Frontal cortex (tissue), 4 donors: Measurements from ENCODE around the gene PXMP4. TPM values are rescaled to one million over a fixed set of nuclear protein-coding genes. Genes with fewer than 3 reads are reported as not detected.

Experiments
- DNase-seq, 2 donors: peaks; one replicate each; pipeline ENCODE4 v3.0.0; 2012; ENCODE audit warnings: low spot score in 2 of 2
- FAIRE-seq: peaks from 2 replicates; lab custom pipeline; 2012; peaks lifted over from hg19 to GRCh38; lab: Jason Lieb, UNC
- total RNA-seq: library from RNA; depleted of rRNA; stranded (reverse); fragments of >200 nt; gene quantifications from one replicate; pipeline ENCODE4 v1.2.3, GENCODE V29; 2014
- donor health status: control.
- donor health status: control.
- donor health status: control.

Gene PXMP4
- total RNA-seq, 1 donor from 2014 or later = 10.6 TPM

GRCh38 chr20:33733654-33734576 lies 13.8 kb upstream of the PXMP4 start:
- FAIRE-seq = no peak
- DNase-seq = no peak

GRCh38 chr20:33732166-33732970 lies 12.3 kb upstream of the PXMP4 start:
- DNase-seq = peak; percentile 23 to 87
- no peak for FAIRE-seq

GRCh38 chr20:33731693-33732165 lies 11.6 kb upstream of the PXMP4 start, which contains the start of gene ZNF341:
Gene ZNF341 (plus strand): TSS chr20:33731996. CDS start chr20:33732022, 26 bp downstream.
- FAIRE-seq (no peak), DNase-seq (peak in 1 of 2 donors; percentile 78)

GRCh38 chr20:33730946-33731692 lies 11.0 kb upstream of the PXMP4 start:
- no peak for DNase-seq
- FAIRE-seq = no peak

- FAIRE-seq (no peak), DNase-seq (no peak)
Observed at GRCh38 chr20:33729101-33729500, 9.0 kb upstream of the PXMP4 start.

GRCh38 chr20:33728463-33728862 lies 8.4 kb upstream of the PXMP4 start:
- DNase-seq = no peak

GRCh38 chr20:33727806-33728205 lies 7.7 kb upstream of the PXMP4 start:
- FAIRE-seq = no peak
- DNase-seq = no peak

More at GRCh38 chr20:33728463-33728862, 8.4 kb upstream of the PXMP4 start:
- FAIRE-seq = no peak

- DNase-seq = no peak
- FAIRE-seq = no peak
Observed at GRCh38 chr20:33727115-33727479, 7.0 kb upstream of the PXMP4 start.

- DNase-seq (no peak), FAIRE-seq (no peak)
Observed at GRCh38 chr20:33725607-33726264, 5.6 kb upstream of the PXMP4 start.

- no peak for FAIRE-seq
- DNase-seq = no peak
Observed at GRCh38 chr20:33724439-33725094, 4.5 kb upstream of the PXMP4 start.

- FAIRE-seq = no peak
- DNase-seq = no peak
Observed at GRCh38 chr20:33721391-33722140, 1.5 kb upstream of the PXMP4 start.

GRCh38 chr20:33719277-33719988 lies 677 bp downstream of the PXMP4 start:
- no peak for FAIRE-seq
- DNase-seq = no peak

GRCh38 chr20:33716498-33716897 lies 3.6 kb downstream of the PXMP4 start:
- DNase-seq (no peak), FAIRE-seq (no peak)

GRCh38 chr20:33713865-33714367 lies 6.2 kb downstream of the PXMP4 start:
- FAIRE-seq = no peak
- DNase-seq = no peak

GRCh38 chr20:33711446-33711738 lies 8.7 kb downstream of the PXMP4 start:
- FAIRE-seq = no peak
- DNase-seq = no peak

- DNase-seq = no peak
- no peak for FAIRE-seq
Observed at GRCh38 chr20:33710681-33711445, 9.2 kb downstream of the PXMP4 start.
